HepG2 (cell line): ENCODE results near the gene OSBPL10. TPM values are rescaled to one million over a fixed set of nuclear protein-coding genes. Genes with fewer than 3 reads are reported as not detected.

Source experiments
- AGO2 ChIP-seq: fragments of 200-400 bp; formaldehyde crosslinking; optimal IDR thresholded peaks from 2 replicates; pipeline ENCODE3; 2017; ENCODE audit warnings: mild to moderate bottlenecking, low read depth, low read length, moderate library complexity
- ARID5B ChIP-seq: IDR thresholded peaks from 2 replicates; pipeline ENCODE4 v1.4.0; 2020; ENCODE audit warnings: mild to moderate bottlenecking, missing genetic modification reagents
- ARNT ChIP-seq: fragments of 450-650 bp; IDR thresholded peaks from 2 replicates; pipeline ENCODE4 v1.6.1; 2017
- DMAP1 ChIP-seq: IDR thresholded peaks from 2 replicates; pipeline ENCODE4 v1.6.1; 2016
- ELF1 ChIP-seq: sonication (generic); formaldehyde crosslinking; IDR thresholded peaks from 2 replicates; pipeline ENCODE4 v1.4.0; 2020; ENCODE audit warnings: missing genetic modification reagents
- HDAC6 ChIP-seq: fragments of 200-600 bp; sonication (generic); IDR thresholded peaks from 2 replicates; pipeline ENCODE4 v1.7.0; 2017; ENCODE audit warnings: mild to moderate bottlenecking, antibody characterized with exemption, low read length, low read depth
- HNF1A ChIP-seq, 2 experiments: sonication (generic) in 1 of 2; formaldehyde crosslinking in 1 of 2; IDR thresholded peaks; 2 replicates each; pipeline versions ENCODE4 v1.4.0 to v1.6.1; 2016 to 2020; ENCODE audit warnings: borderline replicate concordance in 1 of 2, low read depth in 1 of 2, mild to moderate bottlenecking in 1 of 2, missing genetic modification reagents in 1 of 2
- IKZF1 ChIP-seq: fragments of 450-650 bp; IDR thresholded peaks from 2 replicates; pipeline ENCODE4 v1.7.1; 2016
- IRF2 ChIP-seq: IDR thresholded peaks from 2 replicates; pipeline ENCODE4 v1.6.1; 2018; ENCODE audit warnings: missing genetic modification reagents, missing compliant biosample characterization
- NR2F2 ChIP-seq: IDR thresholded peaks from 2 replicates; pipeline ENCODE4 v1.6.1; 2012; ENCODE audit warnings: low read depth, inconsistent platforms, borderline replicate concordance
- RFXANK ChIP-seq: IDR thresholded peaks from 2 replicates; pipeline ENCODE4 v1.6.1; 2016
- SYNCRIP ChIP-seq: fragments of 200-400 bp; formaldehyde crosslinking; IDR thresholded peaks from 2 replicates; pipeline ENCODE4 v1.6.1; 2018; ENCODE audit warnings: mild to moderate bottlenecking, low read depth, low read length; ENCODE audit not compliant: insufficient read depth
- TCF7 ChIP-seq: sonication (generic); IDR thresholded peaks from 2 replicates; pipeline ENCODE4 v1.6.1; 2016; ENCODE audit warnings: antibody characterized with exemption, low read depth
- ZBTB7B ChIP-seq: sonication (generic); formaldehyde crosslinking; IDR thresholded peaks from 2 replicates; pipeline ENCODE4 v1.4.0; 2020; ENCODE audit warnings: missing genetic modification reagents
- ZMAT5 ChIP-seq: sonication (generic); formaldehyde crosslinking; IDR thresholded peaks from 2 replicates; pipeline ENCODE4 v1.5.0; 2020; ENCODE audit warnings: mild to moderate bottlenecking, low read depth, missing genetic modification reagents, borderline replicate concordance
- ZNF10 ChIP-seq: sonication (generic); formaldehyde crosslinking; IDR thresholded peaks from 2 replicates; pipeline ENCODE4 v1.4.0; 2020; ENCODE audit warnings: mild to moderate bottlenecking, low read depth, missing genetic modification reagents, borderline replicate concordance
- ZNF138 ChIP-seq: sonication (generic); formaldehyde crosslinking; IDR thresholded peaks from 2 replicates; pipeline ENCODE4 v1.5.0; 2020; ENCODE audit warnings: mild to moderate bottlenecking, low read depth, missing genetic modification reagents
- ZNF253 ChIP-seq: sonication (generic); formaldehyde crosslinking; IDR thresholded peaks from 2 replicates; pipeline ENCODE4 v1.8.0; 2022; ENCODE audit warnings: mild to moderate bottlenecking, missing genetic modification reagents, borderline replicate concordance
- ZNF263 ChIP-seq: sonication (generic); formaldehyde crosslinking; IDR thresholded peaks from 2 replicates; pipeline ENCODE4 v1.4.0; 2020; ENCODE audit warnings: missing genetic modification reagents
- ZNF431 ChIP-seq: sonication (generic); formaldehyde crosslinking; IDR thresholded peaks from 2 replicates; pipeline ENCODE4 v1.9.0; 2022; ENCODE audit warnings: missing genetic modification reagents, low read depth, mild to moderate bottlenecking, borderline replicate concordance
- ZNF468 ChIP-seq: sonication (generic); formaldehyde crosslinking; IDR thresholded peaks from 2 replicates; pipeline ENCODE4 v1.8.0; 2022; ENCODE audit warnings: mild to moderate bottlenecking, moderate library complexity, missing genetic modification reagents
- ZNF766 ChIP-seq: sonication (generic); formaldehyde crosslinking; IDR thresholded peaks from 2 replicates; pipeline ENCODE4 v1.5.0; 2020; ENCODE audit warnings: missing genetic modification reagents, borderline replicate concordance
- ZSCAN20 ChIP-seq: sonication (generic); formaldehyde crosslinking; IDR thresholded peaks from 2 replicates; pipeline ENCODE4 v1.4.0; 2020; ENCODE audit warnings: missing genetic modification reagents, mild to moderate bottlenecking, borderline replicate concordance
- polyA plus RNA-seq, 8 experiments: library from polyadenylated mRNA; depleted of rRNA in 3 of 8; stranded (reverse) in 7 of 8; unstranded in 1 of 8; fragments of >200 nt; fragmentation: Illumina TruSeq in 4 of 8; extraction: Trizol in 4 of 8; gene quantifications; 2 replicates each; pipeline versions ENCODE4 v1.2.1 to v1.2.3, GENCODE V29; 2011 to 2016; ENCODE audit warnings: low read depth in 4 of 8, missing spikeins in 1 of 8, mixed read lengths in 1 of 8; ENCODE audit not compliant: insufficient read depth in 1 of 8
- total RNA-seq, 5 experiments: library from RNA; depleted of rRNA; stranded (reverse); fragments of >200 nt; fragmentation: Illumina TruSeq; extraction: Trizol; gene quantifications; 2 replicates each; pipeline ENCODE4 v1.2.3, GENCODE V29; 2016; ENCODE audit warnings: low read depth in 1 of 5

Gene OSBPL10
- total and polyA plus RNA-seq, 2 of the 13 experiments (the other 11 are each of a cell fraction or from before 2014, with no cell fraction given), result 10.3 to 28.6 TPM

- no peak for TF ChIP-seq ZNF253
- TF ChIP-seq NR2F2, result 0 out of 2 replicates have a peak, but pooled peaks have one; percentile 19
- TF ChIP-seq ZNF263 (CRISPR knock-in tag), result peak; percentile 76
- no peak for TF ChIP-seq ZNF431 (CRISPR knock-in tag)
- TF ChIP-seq ARNT, result no peak
- TF ChIP-seq ZNF138 (CRISPR knock-in tag), result no peak
- no peak for TF ChIP-seq ZSCAN20 (CRISPR knock-in tag)
- TF ChIP-seq IKZF1, result no peak
- no peak for TF ChIP-seq ZNF10 (CRISPR knock-in tag)
- no peak for TF ChIP-seq AGO2
- TF ChIP-seq IRF2 (CRISPR knock-in tag), result no peak
- TF ChIP-seq DMAP1 (CRISPR knock-in tag), result 0 out of 2 replicates have a peak, but pooled peaks have one; percentile 20
- peak; percentile 85 for TF ChIP-seq HNF1A (IDR thresholded peaks at IDR 0.05; ENCODE audit: low read depth)
- TF ChIP-seq HNF1A (CRISPR knock-in tag; IDR thresholded peaks at IDR 0.05; ENCODE audit: borderline replicate concordance), result peak; percentile 89
- 0 out of 2 replicates have a peak, but pooled peaks have one; percentile 8 for TF ChIP-seq TCF7
- no peak for TF ChIP-seq ZNF468 (CRISPR knock-in tag)
- no peak for TF ChIP-seq HDAC6
- no peak for TF ChIP-seq SYNCRIP
- peak; percentile 25; the same call in 1 of the 2 replicates for TF ChIP-seq ARID5B
- no peak for TF ChIP-seq ZNF766 (CRISPR knock-in tag)
- TF ChIP-seq RFXANK (CRISPR knock-in tag), result no peak
- no peak for TF ChIP-seq ELF1 (CRISPR knock-in tag)
- TF ChIP-seq ZBTB7B (CRISPR knock-in tag), result 0 out of 2 replicates have a peak, but pooled peaks have one; percentile 16
- no peak for TF ChIP-seq ZMAT5
These were observed 20.1 kb downstream of the OSBPL10 start (continued) for GRCh38 chr3:31960793-31961431.
